ENCODE data around the gene TSPAN7.

The TSPAN7 gene

DNA sequence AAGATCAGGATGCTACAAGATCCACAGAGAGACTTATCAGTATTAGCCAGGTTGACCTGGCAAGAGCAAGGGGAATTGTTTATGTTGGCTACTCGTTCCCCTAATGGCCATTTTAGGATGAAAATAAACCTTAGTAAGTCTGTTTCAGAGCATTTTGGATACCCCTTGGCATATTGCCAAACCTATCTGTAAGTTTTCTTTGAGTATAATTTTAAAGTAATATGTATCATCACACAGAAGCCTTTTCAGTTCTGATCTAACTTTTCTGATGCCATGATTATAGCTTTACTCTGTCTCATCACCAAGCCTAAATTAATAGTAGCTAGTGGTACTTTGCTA, 99.7 kb downstream of the TSPAN7 start:
- Histone ChIP-seq H3K36me3 (ENCODE audit: low read length) (no peaks in the 10 kb centered on the region), H3K9me2 (replicated peaks; ENCODE audit: insufficient read depth, low read length) (no peaks in the 10 kb centered on the region), H2AFZ (ENCODE audit: low read depth, low read length, severe bottlenecking) (no peak overlapping the region), H4K20me1 (ENCODE audit: low read depth, low read length) (no peaks in the 10 kb centered on the region), H3K9ac (ENCODE audit: low read length) (no peak overlapping the region), H3K4me2 (ENCODE audit: low read depth, low read length, poor library complexity, severe bottlenecking) (no peak overlapping the region), H3K27ac (ENCODE audit: low read depth, low read length) (no peak overlapping the region), H3K27me3 (ENCODE audit: low read length) (no peaks in the 10 kb centered on the region), H3K4me3 (ENCODE audit: insufficient read depth, low read length, poor library complexity, severe bottlenecking) (no peak overlapping the region), H3K9me3 (ENCODE audit: insufficient read depth, low read length) (no peaks in the 10 kb centered on the region), H3K79me2 (ENCODE audit: insufficient read depth, low read length) (no peaks in the 10 kb centered on the region), H3F3A (ENCODE audit: insufficient read depth) (no peaks in the 10 kb centered on the region)
- no peak for TF ChIP-seq EZH2phosphoT487 (conservative IDR thresholded peaks at IDR 0.05; ENCODE audit: low read length)
- TF ChIP-seq, protein P1, sequence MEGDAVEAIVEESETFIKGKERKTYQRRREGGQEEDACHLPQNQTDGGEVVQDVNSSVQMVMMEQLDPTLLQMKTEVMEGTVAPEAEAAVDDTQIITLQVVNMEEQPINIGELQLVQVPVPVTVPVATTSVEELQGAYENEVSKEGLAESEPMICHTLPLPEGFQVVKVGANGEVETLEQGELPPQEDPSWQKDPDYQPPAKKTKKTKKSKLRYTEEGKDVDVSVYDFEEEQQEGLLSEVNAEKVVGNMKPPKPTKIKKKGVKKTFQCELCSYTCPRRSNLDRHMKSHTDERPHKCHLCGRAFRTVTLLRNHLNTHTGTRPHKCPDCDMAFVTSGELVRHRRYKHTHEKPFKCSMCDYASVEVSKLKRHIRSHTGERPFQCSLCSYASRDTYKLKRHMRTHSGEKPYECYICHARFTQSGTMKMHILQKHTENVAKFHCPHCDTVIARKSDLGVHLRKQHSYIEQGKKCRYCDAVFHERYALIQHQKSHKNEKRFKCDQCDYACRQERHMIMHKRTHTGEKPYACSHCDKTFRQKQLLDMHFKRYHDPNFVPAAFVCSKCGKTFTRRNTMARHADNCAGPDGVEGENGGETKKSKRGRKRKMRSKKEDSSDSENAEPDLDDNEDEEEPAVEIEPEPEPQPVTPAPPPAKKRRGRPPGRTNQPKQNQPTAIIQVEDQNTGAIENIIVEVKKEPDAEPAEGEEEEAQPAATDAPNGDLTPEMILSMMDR (IDR thresholded peaks at IDR 0.05; ENCODE audit: insufficient read depth, low read length, poor library complexity, severe bottlenecking), result no peak

DNA sequence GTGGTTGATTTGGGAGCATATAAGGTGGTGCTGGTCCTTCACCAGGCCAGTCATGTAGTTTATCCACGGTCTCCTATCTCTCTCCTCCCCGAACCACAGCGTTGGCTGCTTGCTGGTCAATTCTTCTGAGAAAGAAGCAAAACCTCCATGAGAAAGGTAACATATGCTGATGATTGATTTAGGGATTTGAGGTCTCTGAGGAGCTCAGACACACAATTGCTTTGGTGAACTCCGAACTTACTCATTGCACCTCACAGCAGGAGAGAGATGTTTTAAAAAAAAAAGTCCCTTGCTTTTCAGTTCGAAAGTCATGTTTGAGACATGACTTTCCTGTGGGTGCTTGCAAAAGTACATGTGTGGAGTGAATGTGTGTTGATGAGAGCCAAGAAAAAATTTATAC, 100.2 kb downstream of the TSPAN7 start:
- H3K9me3 ChIP-seq (ENCODE audit: insufficient read depth, low read length), result no peaks in the 10 kb centered on the region
- no peaks in the 10 kb centered on the region for H3K36me3 ChIP-seq (ENCODE audit: low read length)
- no peak overlapping the region for H3K9ac ChIP-seq (ENCODE audit: low read length)
- no peaks in the 10 kb centered on the region for H3F3A ChIP-seq (ENCODE audit: insufficient read depth)
- H3K4me3 ChIP-seq (ENCODE audit: insufficient read depth, low read length, poor library complexity, severe bottlenecking), result no peak overlapping the region
- no peak overlapping the region for H3K27ac ChIP-seq (ENCODE audit: low read depth, low read length)
- H2AFZ ChIP-seq (ENCODE audit: low read depth, low read length, severe bottlenecking), result no peak overlapping the region
- no peaks in the 10 kb centered on the region for H4K20me1 ChIP-seq (ENCODE audit: low read depth, low read length)
- H3K27me3 ChIP-seq (ENCODE audit: low read length), result no peaks in the 10 kb centered on the region
- no peaks in the 10 kb centered on the region for H3K79me2 ChIP-seq (ENCODE audit: insufficient read depth, low read length)
- H3K9me2 ChIP-seq (replicated peaks; ENCODE audit: insufficient read depth, low read length), result no peaks in the 10 kb centered on the region
- H3K4me2 ChIP-seq (ENCODE audit: low read depth, low read length, poor library complexity, severe bottlenecking), result no peak overlapping the region
- TF ChIP-seq, protein P1 (IDR thresholded peaks at IDR 0.05; ENCODE audit: insufficient read depth, low read length, poor library complexity, severe bottlenecking), result no peak
- no peak for TF ChIP-seq EZH2phosphoT487 (conservative IDR thresholded peaks at IDR 0.05; ENCODE audit: low read length)

DNA sequence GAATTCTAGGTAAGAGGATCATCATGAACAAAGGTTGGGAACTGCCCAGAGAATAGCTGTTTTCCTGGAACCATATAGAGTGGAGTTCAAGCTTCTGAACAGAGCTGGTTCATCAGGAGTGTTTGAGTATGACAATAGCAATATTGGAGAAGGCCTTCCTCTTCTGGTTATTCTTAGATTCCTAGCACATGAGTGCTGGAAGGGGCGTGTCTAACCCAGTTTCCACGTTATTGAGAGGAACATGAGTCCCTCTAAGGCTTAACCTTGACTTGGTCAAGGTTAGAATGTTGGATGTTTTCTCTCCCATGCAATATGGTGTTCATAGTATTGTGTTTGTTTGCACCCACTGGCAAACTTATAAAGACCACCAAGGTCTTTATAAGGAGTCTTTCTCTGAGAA, 101.3 kb downstream of the TSPAN7 start:
- H3K27ac ChIP-seq (ENCODE audit: low read depth, low read length), result no peak overlapping the region
- H3K36me3 ChIP-seq (ENCODE audit: low read length), result no peaks in the 10 kb centered on the region
- H3F3A ChIP-seq (ENCODE audit: insufficient read depth), result no peaks in the 10 kb centered on the region
- no peak overlapping the region for H3K4me2 ChIP-seq (ENCODE audit: low read depth, low read length, poor library complexity, severe bottlenecking)
- no peak overlapping the region for H3K4me3 ChIP-seq (ENCODE audit: insufficient read depth, low read length, poor library complexity, severe bottlenecking)
- H2AFZ ChIP-seq (ENCODE audit: low read depth, low read length, severe bottlenecking), result no peak overlapping the region
- no peak overlapping the region for H3K9ac ChIP-seq (ENCODE audit: low read length)
- no peaks in the 10 kb centered on the region for H4K20me1 ChIP-seq (ENCODE audit: low read depth, low read length)
- no peaks in the 10 kb centered on the region for H3K27me3 ChIP-seq (ENCODE audit: low read length)
- H3K9me2 ChIP-seq (replicated peaks; ENCODE audit: insufficient read depth, low read length), result no peaks in the 10 kb centered on the region
- no peaks in the 10 kb centered on the region for H3K9me3 ChIP-seq (ENCODE audit: insufficient read depth, low read length)
- no peaks in the 10 kb centered on the region for H3K79me2 ChIP-seq (ENCODE audit: insufficient read depth, low read length)
- no peak for TF ChIP-seq EZH2phosphoT487 (conservative IDR thresholded peaks at IDR 0.05; ENCODE audit: low read length)
- TF ChIP-seq, protein P1 (IDR thresholded peaks at IDR 0.05; ENCODE audit: insufficient read depth, low read length, poor library complexity, severe bottlenecking), result no peak

DNA sequence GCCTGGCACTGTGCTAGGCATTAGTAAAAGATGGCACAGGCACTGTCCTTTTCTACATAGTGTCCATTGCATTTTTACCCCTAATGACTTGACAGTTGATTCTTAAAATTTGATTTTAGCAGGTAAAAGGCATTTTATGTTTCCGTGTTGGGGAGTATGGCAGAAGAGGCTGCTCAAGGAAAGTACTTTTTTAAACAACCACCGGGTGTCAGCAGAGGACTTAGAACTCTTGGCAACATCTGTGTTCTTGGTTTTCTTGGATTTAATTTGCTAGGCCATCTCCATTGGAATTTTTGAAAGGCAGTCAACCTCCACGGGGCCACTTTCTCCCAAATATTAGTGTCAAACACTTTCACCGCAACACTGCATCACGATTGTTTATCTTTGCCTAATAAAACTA, 102.9 kb downstream of the TSPAN7 start:
- H3K4me3 ChIP-seq (ENCODE audit: insufficient read depth, low read length, poor library complexity, severe bottlenecking), result no peak overlapping the region
- no peaks in the 10 kb centered on the region for H3K79me2 ChIP-seq (ENCODE audit: insufficient read depth, low read length)
- H3F3A ChIP-seq (ENCODE audit: insufficient read depth), result no peaks in the 10 kb centered on the region
- H3K36me3 ChIP-seq (ENCODE audit: low read length), result no peaks in the 10 kb centered on the region
- H3K9ac ChIP-seq (ENCODE audit: low read length), result no peak overlapping the region
- no peak for TF ChIP-seq EZH2phosphoT487 (conservative IDR thresholded peaks at IDR 0.05; ENCODE audit: low read length)
- TF ChIP-seq, protein P1 (IDR thresholded peaks at IDR 0.05; ENCODE audit: insufficient read depth, low read length, poor library complexity, severe bottlenecking), result no peak
- no peak overlapping the region for H3K27ac ChIP-seq (ENCODE audit: low read depth, low read length)
- H3K9me3 ChIP-seq (ENCODE audit: insufficient read depth, low read length), result no peaks in the 10 kb centered on the region
- no peak overlapping the region for H3K4me2 ChIP-seq (ENCODE audit: low read depth, low read length, poor library complexity, severe bottlenecking)
- H3K27me3 ChIP-seq (ENCODE audit: low read length), result no peaks in the 10 kb centered on the region
- no peaks in the 10 kb centered on the region for H4K20me1 ChIP-seq (ENCODE audit: low read depth, low read length)
- H3K9me2 ChIP-seq (replicated peaks; ENCODE audit: insufficient read depth, low read length), result no peaks in the 10 kb centered on the region
- H2AFZ ChIP-seq (ENCODE audit: low read depth, low read length, severe bottlenecking), result no peak overlapping the region
